ENCODE data around the gene CBY3. TPM values are rescaled to one million over a fixed set of nuclear protein-coding genes. Genes with fewer than 3 reads are reported as not detected.
"Not testable (repeated sequence)": the region's sequence is repeated elsewhere in the genome, so short reads cannot be mapped to it uniquely, and the experiment has no call there.

Gene CBY3
- total RNA-seq, 2 experiments from 2014 or later = 0.59 TPM; not detected in 1

DNA sequence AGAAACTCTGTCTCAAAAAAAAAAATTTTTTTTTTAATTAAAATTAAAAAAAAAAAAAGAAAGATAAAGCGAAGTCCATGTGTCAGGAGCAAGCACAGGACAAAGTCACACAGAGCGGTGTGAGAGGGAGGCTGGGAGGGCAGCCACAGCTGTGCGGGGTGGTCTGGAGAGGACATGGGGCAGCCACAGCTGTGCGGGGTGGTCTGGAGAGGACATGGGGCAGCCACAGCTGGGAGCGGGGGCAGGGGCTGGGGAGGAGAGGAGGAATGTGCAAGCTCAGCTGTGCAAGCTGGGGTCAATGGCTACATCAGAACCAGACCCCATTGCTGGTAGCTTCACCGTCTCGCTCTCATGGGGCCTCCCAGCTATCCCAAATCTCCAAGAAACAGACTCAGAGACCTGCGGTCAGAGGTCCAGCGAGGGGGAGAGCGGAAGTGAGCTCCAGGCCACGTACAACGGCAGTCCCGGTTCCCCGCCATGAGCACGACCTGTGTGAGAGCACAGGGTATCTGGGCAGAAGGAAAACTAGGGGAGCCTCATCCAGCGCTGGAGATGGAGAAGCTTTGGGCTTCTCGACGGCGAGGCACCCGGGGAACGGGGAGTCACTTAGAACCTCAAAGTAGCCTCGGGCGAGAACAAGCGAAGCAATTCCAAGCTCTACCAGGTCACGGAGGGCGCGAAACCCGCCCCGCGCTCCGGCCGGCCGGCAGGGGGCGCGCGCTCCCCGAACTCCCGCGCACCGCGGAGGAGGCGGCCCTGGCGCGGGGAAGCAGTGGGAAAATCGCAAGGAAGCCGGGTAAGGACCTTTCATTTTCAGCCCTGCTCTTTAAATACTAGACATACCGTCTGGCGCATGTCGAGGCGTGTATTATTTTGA lies 23.3 kb downstream of the CBY3 start:
- H3K4me3 Mint-ChIP-seq; H3K36me3 Mint-ChIP-seq; H3K27me3 Mint-ChIP-seq; H3K4me1 Mint-ChIP-seq; DNase-seq; CTCF ChIA-PET; H3K27ac Mint-ChIP-seq; H3K9me3 Mint-ChIP-seq (ENCODE audit: low read depth): not testable (repeated sequence)
- ATAC-seq = peak; percentile 99

DNA sequence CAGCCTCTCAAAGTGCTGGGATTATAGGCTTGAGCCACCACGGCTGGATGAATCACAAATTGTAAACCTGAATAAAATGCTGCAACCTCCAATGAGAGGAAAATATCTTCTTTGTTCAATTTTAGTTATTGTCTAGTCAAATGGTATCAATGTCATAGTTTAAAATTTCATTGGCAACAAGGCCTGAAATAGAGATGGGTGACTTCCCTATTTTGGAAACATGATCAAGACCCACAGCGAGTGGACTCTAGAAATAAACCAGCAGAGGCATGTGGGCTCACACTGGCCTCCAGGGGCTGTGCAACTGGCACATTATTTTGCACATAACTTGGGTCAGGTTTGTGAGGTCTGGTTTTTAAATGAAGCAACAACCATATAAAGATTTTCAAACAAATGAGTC lies 27.7 kb downstream of the CBY3 start:
- DNase-seq; CTCF ChIA-PET; H3K4me3 Mint-ChIP-seq; ATAC-seq; H3K4me1 Mint-ChIP-seq; H3K36me3 Mint-ChIP-seq; H3K27ac Mint-ChIP-seq; H3K9me3 Mint-ChIP-seq (ENCODE audit: low read depth); H3K27me3 Mint-ChIP-seq: not testable (repeated sequence)

DNA sequence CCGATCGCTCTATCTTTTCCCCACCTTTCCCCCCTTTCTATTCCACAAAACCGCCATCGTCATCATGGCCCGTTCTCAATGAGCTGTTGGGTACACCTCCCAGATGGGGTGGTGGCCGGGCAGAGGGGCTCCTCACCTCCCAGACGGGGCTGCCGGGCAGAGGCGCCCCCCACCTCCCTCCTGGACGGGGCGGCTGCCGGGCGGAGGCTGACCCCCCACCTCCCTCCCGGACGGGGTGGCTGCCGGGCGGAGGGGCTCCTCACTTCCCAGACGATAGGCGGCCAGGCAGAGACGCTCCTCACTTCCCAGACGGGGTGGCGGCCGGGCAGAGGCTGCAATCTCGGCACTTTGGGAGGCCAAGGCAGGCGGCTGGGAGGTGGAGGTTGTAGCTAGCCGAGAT lies 30.6 kb downstream of the CBY3 start:
- H3K4me1 Mint-ChIP-seq; H3K4me3 Mint-ChIP-seq; H3K36me3 Mint-ChIP-seq; H3K27me3 Mint-ChIP-seq; CTCF ChIA-PET; ATAC-seq; H3K9me3 Mint-ChIP-seq (ENCODE audit: low read depth); H3K27ac Mint-ChIP-seq; DNase-seq: not testable (repeated sequence)

DNA sequence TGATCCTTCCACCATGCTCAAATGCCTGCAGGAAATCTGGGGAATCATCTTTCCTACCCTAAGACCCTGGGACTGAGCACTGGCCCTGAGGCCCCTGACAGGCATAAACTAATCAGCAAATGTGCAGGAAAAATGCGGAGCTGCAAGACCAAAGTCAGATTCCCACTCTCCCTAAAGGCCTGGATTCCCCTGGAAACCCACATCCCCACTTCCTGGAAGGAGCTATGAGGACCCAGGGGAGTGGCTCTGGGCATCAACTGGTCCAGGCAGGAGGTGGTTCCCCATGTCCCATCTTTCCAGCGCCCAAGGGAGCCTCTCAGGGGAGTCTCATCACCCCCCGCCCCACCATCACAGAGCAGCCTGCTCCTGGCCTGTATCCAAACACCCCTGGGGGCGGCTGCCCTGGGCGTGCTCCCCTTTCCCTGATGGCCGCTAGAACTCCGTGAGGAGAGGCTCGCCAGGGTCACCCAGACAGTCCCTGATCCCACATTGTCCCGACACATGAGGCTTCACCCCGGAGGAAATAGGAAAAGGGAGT lies 31.6 kb downstream of the CBY3 start:
- H3K27ac Mint-ChIP-seq; H3K4me1 Mint-ChIP-seq; ATAC-seq; H3K27me3 Mint-ChIP-seq; CTCF ChIA-PET; DNase-seq; H3K36me3 Mint-ChIP-seq; H3K9me3 Mint-ChIP-seq (ENCODE audit: low read depth); H3K4me3 Mint-ChIP-seq: not testable (repeated sequence)

DNA sequence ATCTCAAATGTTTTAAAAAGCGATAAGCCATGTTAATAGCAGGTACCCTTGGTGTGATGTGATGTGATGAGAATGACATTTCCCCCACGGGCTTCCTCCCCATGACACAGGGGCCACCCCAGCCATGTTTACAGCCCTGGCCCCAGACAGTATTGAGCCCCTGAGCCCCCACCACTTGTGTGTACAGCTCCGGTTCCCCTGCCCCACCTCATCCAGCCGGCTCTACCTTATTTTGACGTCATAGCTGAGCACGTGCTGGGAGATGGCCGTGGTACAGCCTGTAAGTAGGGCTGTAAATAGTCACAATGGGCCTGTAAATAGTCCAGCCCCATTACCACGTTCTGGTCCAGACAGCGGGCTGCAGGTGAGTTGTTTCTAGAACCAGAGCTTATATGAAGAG lies 32.4 kb downstream of the CBY3 start:
- Mint-ChIP-seq H3K4me3 (no peak overlapping the region), H3K9me3 (ENCODE audit: low read depth) (no peaks in the 10 kb centered on the region), H3K27me3 (no peaks in the 10 kb centered on the region), H3K36me3 (no peaks in the 10 kb centered on the region), H3K4me1 (no peaks in the 10 kb centered on the region), H3K27ac (no peak overlapping the region)
- CTCF ChIA-PET = no interaction called here
- no peak for ATAC-seq
- no peak for DNase-seq

DNA sequence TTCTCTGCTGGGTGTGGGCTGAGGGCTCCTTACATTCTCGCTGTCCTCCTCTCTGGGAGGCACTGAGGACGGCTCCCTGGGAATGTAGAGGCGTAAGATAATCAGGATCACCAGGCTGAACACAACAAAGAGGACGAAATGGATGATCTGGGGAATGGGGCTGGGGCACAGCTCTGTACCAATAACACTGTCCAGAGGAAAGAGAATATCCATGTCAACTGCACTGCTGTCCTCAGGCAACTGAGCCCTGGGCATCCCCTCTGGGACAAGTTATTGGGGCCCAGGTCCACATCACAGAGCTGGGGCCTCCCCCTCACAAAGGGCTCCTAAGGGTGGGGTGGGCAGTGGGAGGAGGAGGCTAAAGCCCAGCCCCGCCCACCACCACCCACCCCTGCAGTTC lies 36.1 kb downstream of the CBY3 start:
- H3K27ac Mint-ChIP-seq; H3K4me3 Mint-ChIP-seq; ATAC-seq; H3K36me3 Mint-ChIP-seq; H3K27me3 Mint-ChIP-seq; H3K4me1 Mint-ChIP-seq; DNase-seq; H3K9me3 Mint-ChIP-seq (ENCODE audit: low read depth); CTCF ChIA-PET: not testable (repeated sequence)

DNA sequence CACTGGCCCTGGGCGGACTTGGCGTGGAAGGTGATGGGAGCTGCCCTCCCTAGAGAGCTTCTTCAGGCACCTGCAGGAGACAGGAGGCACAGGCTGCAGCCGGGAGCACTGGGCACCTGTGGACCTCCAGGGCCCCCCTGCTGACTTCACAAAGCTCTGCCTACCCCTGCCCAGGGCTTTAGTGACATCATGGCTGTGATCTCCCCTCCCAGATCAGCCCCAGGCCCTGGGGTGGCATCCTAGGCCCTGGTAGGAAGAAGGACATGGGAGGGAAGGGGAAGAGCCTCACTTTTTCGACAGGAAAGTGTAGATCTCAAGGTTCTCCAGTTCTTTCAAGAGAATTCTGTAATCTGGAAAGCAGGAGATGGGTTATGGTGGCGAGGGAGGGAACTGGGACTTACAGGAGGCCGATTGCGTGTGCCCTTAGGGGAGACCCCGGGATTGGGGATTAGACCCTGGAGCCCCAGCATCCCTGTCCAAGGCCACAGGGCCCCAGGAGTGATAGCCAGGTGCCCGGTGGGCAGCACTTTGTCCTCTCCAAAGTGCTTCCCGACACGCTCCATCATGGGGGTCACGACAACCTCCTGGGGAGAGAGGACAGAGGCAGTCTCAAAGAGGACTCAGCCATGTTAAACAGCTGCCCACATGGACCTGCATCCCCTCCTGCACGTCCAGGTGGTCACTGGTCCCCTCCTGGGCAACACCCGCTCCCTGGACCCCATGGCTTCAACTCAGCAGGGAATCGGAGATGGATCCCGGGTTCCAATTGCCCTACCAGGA lies 37.5 kb downstream of the CBY3 start:
- ATAC-seq; H3K9me3 Mint-ChIP-seq (ENCODE audit: low read depth); H3K27ac Mint-ChIP-seq; H3K4me1 Mint-ChIP-seq; H3K4me3 Mint-ChIP-seq; DNase-seq; H3K36me3 Mint-ChIP-seq; H3K27me3 Mint-ChIP-seq; CTCF ChIA-PET: not testable (repeated sequence)

DNA sequence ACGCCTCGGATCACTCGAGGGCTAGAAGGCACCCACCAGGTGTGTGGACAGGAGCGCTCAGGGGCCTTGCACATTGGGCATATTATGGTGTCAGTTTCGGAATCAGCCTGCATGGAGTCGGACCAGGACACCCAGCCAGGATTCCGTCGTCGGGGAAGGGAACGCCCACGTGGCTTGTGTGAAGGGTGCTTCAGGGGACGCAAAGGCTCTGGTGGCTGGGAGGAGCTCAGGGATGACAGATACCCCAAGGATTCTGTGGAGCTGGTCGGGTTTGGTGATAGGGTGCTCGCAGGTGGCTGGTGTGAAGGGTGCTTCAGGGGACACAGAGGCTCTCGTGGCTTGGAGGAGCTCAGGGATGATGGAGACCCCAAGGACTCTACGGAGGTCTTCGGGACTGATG lies 38.2 kb downstream of the CBY3 start:
- H3K27ac Mint-ChIP-seq; H3K36me3 Mint-ChIP-seq; H3K4me3 Mint-ChIP-seq; H3K27me3 Mint-ChIP-seq; CTCF ChIA-PET; ATAC-seq; H3K9me3 Mint-ChIP-seq (ENCODE audit: low read depth); H3K4me1 Mint-ChIP-seq; DNase-seq: not testable (repeated sequence)

DNA sequence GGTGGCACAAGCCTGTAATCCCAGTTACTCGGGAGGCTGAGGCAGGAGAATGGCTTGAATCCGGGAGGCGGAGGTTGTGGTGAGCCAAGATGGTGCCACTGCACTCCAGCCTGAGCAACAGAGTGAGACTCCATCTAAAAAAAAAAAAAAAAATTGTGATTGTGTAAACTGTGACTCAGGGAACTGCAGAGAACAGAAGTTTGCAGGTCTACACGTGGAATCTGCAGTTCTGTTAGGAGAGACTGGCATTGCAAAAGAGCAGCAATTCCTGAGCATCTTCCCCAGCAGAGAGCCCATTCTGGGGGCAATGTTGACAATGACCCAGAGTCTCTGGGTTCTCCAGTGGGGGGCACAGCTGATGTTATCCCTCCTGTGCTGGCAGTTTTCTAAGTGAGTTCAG lies 39.1 kb downstream of the CBY3 start:
- CTCF ChIA-PET; H3K27ac Mint-ChIP-seq; H3K4me3 Mint-ChIP-seq; DNase-seq; H3K27me3 Mint-ChIP-seq; H3K36me3 Mint-ChIP-seq; ATAC-seq; H3K9me3 Mint-ChIP-seq (ENCODE audit: low read depth); H3K4me1 Mint-ChIP-seq: not testable (repeated sequence)

DNA sequence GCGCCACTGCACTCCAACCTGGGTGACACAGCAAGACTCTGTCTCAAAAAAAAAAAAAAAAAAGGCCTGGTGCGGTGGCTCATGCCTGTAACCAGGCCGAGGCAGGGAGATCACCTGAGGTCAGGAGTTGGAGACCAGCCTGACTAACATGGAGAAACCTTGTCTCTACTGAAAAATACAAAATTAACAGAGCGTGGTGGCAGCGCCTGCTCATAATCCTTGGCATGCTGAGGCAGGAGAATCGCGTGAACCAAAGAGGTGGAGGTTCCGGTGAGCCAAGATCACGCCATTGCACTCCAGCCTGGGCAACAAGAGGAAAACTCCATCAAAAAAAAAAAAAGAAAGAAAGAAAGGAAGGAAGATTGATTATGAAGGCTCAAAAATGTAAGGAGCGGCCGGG lies 41.5 kb downstream of the CBY3 start:
- not testable (repeated sequence) for H3K9me3 Mint-ChIP-seq (ENCODE audit: low read depth); ATAC-seq

DNA sequence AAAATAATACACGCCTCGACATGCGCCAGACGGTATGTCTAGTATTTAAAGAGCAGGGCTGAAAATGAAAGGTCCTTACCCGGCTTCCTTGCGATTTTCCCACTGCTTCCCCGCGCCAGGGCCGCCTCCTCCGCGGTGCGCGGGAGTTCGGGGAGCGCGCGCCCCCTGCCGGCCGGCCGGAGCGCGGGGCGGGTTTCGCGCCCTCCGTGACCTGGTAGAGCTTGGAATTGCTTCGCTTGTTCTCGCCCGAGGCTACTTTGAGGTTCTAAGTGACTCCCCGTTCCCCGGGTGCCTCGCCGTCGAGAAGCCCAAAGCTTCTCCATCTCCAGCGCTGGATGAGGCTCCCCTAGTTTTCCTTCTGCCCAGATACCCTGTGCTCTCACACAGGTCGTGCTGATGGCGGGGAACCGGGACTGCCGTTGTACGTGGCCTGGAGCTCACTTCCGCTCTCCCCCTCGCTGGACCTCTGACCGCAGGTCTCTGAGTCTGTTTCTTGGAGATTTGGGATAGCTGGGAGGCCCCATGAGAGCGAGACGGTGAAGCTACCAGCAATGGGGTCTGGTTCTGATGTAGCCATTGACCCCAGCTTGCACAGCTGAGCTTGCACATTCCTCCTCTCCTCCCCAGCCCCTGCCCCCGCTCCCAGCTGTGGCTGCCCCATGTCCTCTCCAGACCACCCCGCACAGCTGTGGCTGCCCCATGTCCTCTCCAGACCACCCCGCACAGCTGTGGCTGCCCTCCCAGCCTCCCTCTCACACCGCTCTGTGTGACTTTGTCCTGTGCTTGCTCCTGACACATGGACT lies 46.3 kb downstream of the CBY3 start:
- H3K4me3 Mint-ChIP-seq; H3K9me3 Mint-ChIP-seq (ENCODE audit: low read depth); H3K4me1 Mint-ChIP-seq; CTCF ChIA-PET; DNase-seq; H3K27ac Mint-ChIP-seq; H3K36me3 Mint-ChIP-seq; H3K27me3 Mint-ChIP-seq: not testable (repeated sequence)
- peak; percentile 99 for ATAC-seq

More for the DNA sequence above, 41.5 kb downstream of the CBY3 start:
- DNase-seq, H3K4me3 Mint-ChIP-seq, H3K27me3 Mint-ChIP-seq, H3K4me1 Mint-ChIP-seq, H3K27ac Mint-ChIP-seq, H3K36me3 Mint-ChIP-seq: not testable (repeated sequence)
- CTCF ChIA-PET = interaction anchor here (1.3 kb wide), 1 partner anchor 30 kb away, joined by 4 read pairs; no protein-coding TSS in a partner anchor

DNA sequence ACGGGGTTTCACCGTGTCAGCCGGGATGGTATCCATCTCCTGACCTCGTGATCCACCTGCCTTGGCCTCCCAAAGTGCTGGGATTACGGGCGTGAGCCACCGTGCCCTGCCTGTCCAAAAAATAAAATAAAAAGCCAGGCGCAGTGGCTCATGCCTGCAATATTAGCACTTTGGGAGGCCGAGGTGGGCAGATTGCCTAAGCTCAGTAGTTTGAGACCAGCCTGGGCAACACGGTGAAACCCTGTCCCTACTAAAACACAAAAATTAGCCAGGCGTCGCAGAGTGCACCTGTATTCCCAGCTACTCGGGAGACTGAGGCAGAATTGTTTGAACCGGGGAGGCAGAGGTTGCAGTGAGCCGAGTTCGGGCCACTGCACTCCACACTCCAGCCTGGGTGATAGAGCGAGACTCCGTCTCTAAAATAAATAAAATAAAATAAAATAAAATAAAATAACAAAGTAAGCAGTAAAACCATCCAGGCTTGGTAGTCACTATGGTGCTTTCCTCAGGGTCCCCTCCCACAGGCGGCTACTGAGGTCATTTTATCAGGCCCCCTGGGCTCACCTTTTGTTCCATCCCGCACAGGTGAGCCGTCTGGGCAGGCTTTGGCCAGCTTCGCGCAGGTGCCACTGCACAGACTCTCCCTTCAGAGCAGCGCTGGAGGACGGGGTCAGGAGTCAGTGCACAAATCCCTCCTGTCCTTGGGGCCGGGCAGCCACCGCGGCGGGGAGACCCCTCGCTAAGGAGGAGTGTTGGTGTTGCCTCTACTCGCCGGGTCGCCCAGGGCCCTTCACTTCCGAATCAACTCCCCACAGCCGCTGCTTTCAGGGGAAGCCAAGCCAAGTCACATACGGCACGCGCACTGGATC lies 47.1 kb downstream of the CBY3 start:
- peak; percentile 74 for ATAC-seq
- H3K9me3 Mint-ChIP-seq (ENCODE audit: low read depth); H3K27me3 Mint-ChIP-seq; H3K36me3 Mint-ChIP-seq; H3K27ac Mint-ChIP-seq; H3K4me1 Mint-ChIP-seq; DNase-seq: not testable (repeated sequence)
- CTCF ChIA-PET = interaction anchor here (1.0 kb wide), 2 partner anchors 10 to 21 kb away, joined by 3 read pairs; no protein-coding TSS in a partner anchor
- H3K4me3 Mint-ChIP-seq = peak overlapping the region; percentile 28

Data from activated CD8-positive, alpha-beta memory T cell treated with anti-CD3 and anti-CD28 coated beads, Interleukin-2, amount 10 ng/mL, durations not matched to agents 7 days and 5 days (primary cell).